Adrenal gland (tissue), 12 donors: ENCODE data around the gene LIMS2. TPM values are rescaled to one million over a fixed set of nuclear protein-coding genes. Genes with fewer than 3 reads are reported as not detected.

Experiments
- DNase-seq, 7 donors: peaks; one replicate each; pipeline ENCODE4 v3.0.0-alpha.2; 2019 to 2020
- H3K27ac ChIP-seq, 5 donors: fragments of 200-600 bp; sonication (generic) in 4 of 5; 1 replicate in 3 of 5; 2 replicates in 2 of 5; pipeline versions ENCODE4 v1.5.1 to v1.8.0; 2016 to 2020; ENCODE audit warnings: mild to moderate bottlenecking in 1 of 5
- H3K27me3 ChIP-seq: fragments of 200-600 bp; 2 replicates; pipeline ENCODE4 v1.8.0; 2021
- H3K36me3 ChIP-seq, 2 donors: fragments of 200-600 bp; replicated peaks in 1 of 2; 1 replicate in 1 of 2; 2 replicates in 1 of 2; pipeline versions ENCODE4 v1.5.1 to v1.8.0; 2018 to 2022
- H3K4me1 ChIP-seq, 2 donors: fragments of 200-600 bp; replicated peaks in 1 of 2; 1 replicate in 1 of 2; 2 replicates in 1 of 2; pipeline versions ENCODE4 v1.5.1 to v1.8.0; 2018 to 2021
- H3K4me3 ChIP-seq, 4 donors: fragments of 200-600 bp; sonication (generic) in 3 of 4; one replicate each; pipeline ENCODE4 v1.5.1; 2016 to 2018
- H3K9me3 ChIP-seq, 3 donors: fragments of 200-600 bp; sonication (generic) in 1 of 3; replicated peaks in 1 of 3; 1 replicate in 2 of 3; 2 replicates in 1 of 3; pipeline versions ENCODE4 v1.5.1 to v1.8.0; 2016 to 2021
- CTCF ChIP-seq, 6 experiments: fragments of 450-650 bp in 4 of 6; fragments of 200-600 bp in 2 of 6; sonication (generic) in 1 of 6; IDR thresholded peaks; 1 replicate in 5 of 6; 2 replicates in 1 of 6; pipeline versions ENCODE4 v1.5.1 to v1.8.0; 2016 to 2021; ENCODE audit warnings: antibody characterized with exemption in 6 of 6, mild to moderate bottlenecking in 2 of 6, moderate library complexity in 1 of 6
- POLR2A ChIP-seq, 2 donors: fragments of 450-650 bp; IDR thresholded peaks; one replicate each; pipeline ENCODE4 v1.6.1; 2017; ENCODE audit warnings: antibody characterized with exemption in 2 of 2, mild to moderate bottlenecking in 2 of 2, moderate library complexity in 1 of 2
- WGBS, 4 donors: extraction: QIAGEN DNeasy Blood & Tissue Kit in 2 of 4; methylation state at CpG; one replicate each; pipeline versions ENCODE4 v1.1.5 to v1.1.7; 2013 to 2017; 5-methylcytosine and 5-hydroxymethylcytosine counted together
- intact Hi-C, 2 donors: fragments of 100-400 bp; cut with DNase I; formaldehyde crosslinking; loops; one replicate each; pipeline versions ENCODE4 v1.14.1 to v1.15.0; 2022 to 2023
- polyA plus RNA-seq, 3 donors: library from polyadenylated mRNA; stranded (reverse); fragments of 200-250 nt in 2 of 3; fragments of 350-450 nt in 1 of 3; fragmentation: Illumina TruSeq in 1 of 3; extraction: RNeasy Lipid Tissue Mini Kit (QIAGEN cat#74804) in 1 of 3; gene quantifications; one replicate each; pipeline ENCODE4 v1.2.3, GENCODE V29; 2013 to 2014
- total RNA-seq, 9 donors: library from RNA; depleted of rRNA in 4 of 9; stranded (reverse); fragments of >200 nt in 4 of 9; fragments of 120-200 nt in 1 of 9; fragmentation: NEBNext Ultra II Directional in 1 of 9; extraction: Animal tissue kit (Norgen Biotek cat#: 25700) in 1 of 9; gene quantifications; one replicate each; pipeline versions ENCODE4 v1.1.0 to v1.2.4, GENCODE V29; 2013 to 2023
- donor health status: healthy with polysubstance abuse.
- donor health status: Bipolar disorder and iron deficiency.
- donor health status: DM: yes; HTN: yes; CAD: no.
- donor health status: DM: no; HTN: no; CAD: no.
- donor health status: DM: no; HTN: no; CAD: no.
- donor health status: DM: yes; HTN: yes; CAD: no.

LIMS2 gene
- total and polyA plus RNA-seq, 12 donors, result 1.4 to 142 (median 16.1) TPM

GRCh38 chr2:127685410-127686080 lies 10.2 kb upstream of the LIMS2 start:
- Histone ChIP-seq H3K4me1 (peaks cover 0 to 5% of the 10 kb centered on the region in 2 donors), H3K27ac (no peak overlapping the region), H3K4me3 (no peak overlapping the region), H3K9me3 (no peaks in the 10 kb centered on the region), H3K27me3 (no peaks in the 10 kb centered on the region), H3K36me3 (no peaks in the 10 kb centered on the region)
- TF ChIP-seq CTCF (IDR thresholded peaks at IDR 0.05) (no peak), POLR2A (IDR thresholded peaks at IDR 0.05) (no peak)
- intact Hi-C loops, result no loop called here
- 79 to 87% (median 85%) methylated on average over 8 of the region's 8 CpGs for WGBS, 4 donors
- peak in 1 of 7 donors; percentile 40 for DNase-seq

GRCh38 chr2:127683757-127684156 lies 8.4 kb upstream of the LIMS2 start:
- Histone ChIP-seq H3K4me3 (no peak overlapping the region), H3K4me1 (peaks cover 0 to 5% of the 10 kb centered on the region in 2 donors), H3K9me3 (no peaks in the 10 kb centered on the region), H3K27ac (no peak overlapping the region), H3K27me3 (no peaks in the 10 kb centered on the region), H3K36me3 (no peaks in the 10 kb centered on the region)
- TF ChIP-seq CTCF (IDR thresholded peaks at IDR 0.05), result no peak
- no peak for TF ChIP-seq POLR2A (IDR thresholded peaks at IDR 0.05)
- intact Hi-C loops, result no loop called here
- 62 to 75% (median 67%) methylated on average over 13 to 15 of the region's 15 CpGs for WGBS, 4 donors
- DNase-seq, result peak in 1 of 7 donors; percentile 49

GRCh38 chr2:127683056-127683455 lies 7.7 kb upstream of the LIMS2 start:
- no peak overlapping the region for H3K27ac ChIP-seq
- intact Hi-C loops, result no loop called here
- TF ChIP-seq POLR2A (IDR thresholded peaks at IDR 0.05) (no peak), CTCF (IDR thresholded peaks at IDR 0.05) (no peak)
- peaks cover 0 to 5% of the 10 kb centered on the region in 2 donors for H3K4me1 ChIP-seq
- H3K9me3 ChIP-seq, result no peaks in the 10 kb centered on the region
- no peak overlapping the region for H3K4me3 ChIP-seq
- no peaks in the 10 kb centered on the region for H3K36me3 ChIP-seq
- peak in 1 of 7 donors; percentile 45 for DNase-seq
- no peaks in the 10 kb centered on the region for H3K27me3 ChIP-seq

- intact Hi-C loops, result no loop called here
- no peak overlapping the region for H3K4me3 ChIP-seq
- TF ChIP-seq CTCF (IDR thresholded peaks at IDR 0.05) (no peak), POLR2A (IDR thresholded peaks at IDR 0.05) (no peak)
- H3K27ac ChIP-seq, result no peak overlapping the region
- no peaks in the 10 kb centered on the region for H3K27me3 ChIP-seq
- 84 to 89% (median 87%) methylated on average over 6 of the region's 6 CpGs for WGBS, 4 donors
- DNase-seq, result peak in 1 of 7 donors; percentile 35
- H3K4me1 ChIP-seq, result peaks cover 0 to 5% of the 10 kb centered on the region in 2 donors
- H3K36me3 ChIP-seq, result no peaks in the 10 kb centered on the region
- no peaks in the 10 kb centered on the region for H3K9me3 ChIP-seq
Measured at GRCh38 chr2:127681976-127682857, 6.9 kb upstream of the LIMS2 start.
